Activated naive CD8-positive, alpha-beta T cell treated with anti-CD3 and anti-CD28 coated beads, Interleukin-2, amount 50 U/mL, for 16 hours (primary cell): Measurements from ENCODE around the gene ANGPTL1.
"Not testable (repeated sequence)": the region's sequence is repeated elsewhere in the genome, so short reads cannot be mapped to it uniquely, and the experiment has no call there.

Experiments used
- DNase-seq: peaks from one replicate; pipeline ENCODE4 v3.0.0-alpha.2; 2020; ENCODE audit warnings: low read depth, low spot score

ANGPTL1 gene

GRCh38 chr1:178868706-178869105 lies 2.2 kb downstream of the ANGPTL1 start:
- DNase-seq, result no peak

GRCh38 chr1:178867670-178868069 lies 3.2 kb downstream of the ANGPTL1 start:
- no peak for DNase-seq

DNA sequence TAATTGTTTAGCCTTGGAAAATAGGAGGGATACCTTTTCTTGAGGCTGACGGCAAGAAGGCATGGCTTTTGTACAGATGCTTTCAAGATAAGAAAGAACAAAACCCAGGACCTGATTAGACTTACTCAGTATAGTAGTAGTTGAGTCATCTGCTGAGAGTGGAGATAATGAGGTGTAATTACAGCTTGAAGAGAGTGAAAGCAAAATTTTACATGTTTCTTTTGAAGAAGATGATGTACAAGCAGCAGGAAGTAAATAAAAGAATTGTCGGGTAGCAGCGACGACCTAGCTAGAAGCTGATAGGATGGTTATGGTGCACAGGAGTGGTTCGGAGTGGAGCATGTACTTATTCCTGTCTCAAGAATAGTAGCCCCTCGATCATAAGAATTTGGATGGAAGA lies 6.6 kb downstream of the ANGPTL1 start:
- no peak for DNase-seq

GRCh38 chr1:178862864-178863263 lies 8.0 kb downstream of the ANGPTL1 start:
- DNase-seq, result no peak

GRCh38 chr1:178862416-178862815 lies 8.5 kb downstream of the ANGPTL1 start:
- DNase-seq, result no peak

GRCh38 chr1:178857126-178857525 lies 13.8 kb downstream of the ANGPTL1 start:
- no peak for DNase-seq

DNA sequence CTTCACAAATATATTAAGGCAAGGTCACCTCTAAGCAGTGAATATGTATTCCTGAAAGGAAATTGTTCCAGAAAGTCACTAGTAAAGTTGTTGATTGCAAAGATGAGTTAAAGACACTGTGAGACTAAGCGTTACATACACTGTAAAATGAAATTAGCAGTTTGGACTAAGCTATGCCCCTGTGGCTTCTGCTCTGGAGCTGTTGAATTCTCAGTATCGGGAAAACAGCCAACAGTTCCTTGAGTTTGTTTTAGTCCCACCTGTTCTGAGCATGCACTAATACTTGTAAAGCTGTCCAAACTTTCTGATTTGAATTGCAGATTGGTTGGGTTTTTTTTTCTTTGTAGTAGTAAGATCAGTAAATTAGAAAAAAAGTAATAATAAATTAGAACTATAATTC lies 21.0 kb downstream of the ANGPTL1 start:
- no peak for DNase-seq

DNA sequence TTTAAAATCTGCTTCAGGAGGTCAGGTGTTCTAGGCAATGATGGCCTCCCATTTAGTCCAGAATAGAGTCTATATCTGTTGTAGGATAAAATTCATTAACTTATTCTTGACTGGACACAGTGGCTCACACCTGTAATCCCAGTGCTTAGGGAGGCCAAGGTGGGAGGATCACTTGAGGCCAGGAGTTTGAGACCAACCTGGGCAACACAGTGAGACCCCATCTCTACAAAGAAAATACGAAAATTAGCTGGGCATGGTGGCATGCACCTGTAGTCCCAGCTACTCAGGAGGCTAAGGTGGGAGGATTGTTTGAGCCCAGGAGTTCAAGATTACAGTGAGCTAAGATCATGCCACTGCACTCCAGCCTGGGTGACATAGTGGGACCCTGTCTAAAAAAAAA lies 23.0 kb downstream of the ANGPTL1 start:
- not testable (repeated sequence) for DNase-seq

DNA sequence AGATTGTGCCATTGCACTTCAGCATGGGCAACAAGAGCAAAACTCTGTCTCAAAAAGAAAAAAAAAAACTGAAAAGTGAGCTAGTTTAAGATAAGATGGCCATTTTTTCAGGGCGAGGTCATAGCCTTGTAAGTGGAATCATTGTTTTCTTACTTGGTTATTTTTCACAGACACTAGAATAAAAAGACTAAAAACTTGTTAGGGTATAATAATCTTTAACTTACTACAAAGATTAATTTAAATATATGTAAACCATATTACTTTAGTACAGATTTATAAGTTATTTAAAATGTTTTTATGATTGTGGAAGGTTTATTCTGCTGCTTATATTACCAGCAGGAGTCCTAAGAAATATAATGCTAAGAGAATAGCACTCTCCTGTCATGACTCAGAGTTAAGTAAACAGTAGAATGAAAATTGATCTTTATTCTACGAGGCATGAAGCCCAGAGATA lies 23.5 kb downstream of the ANGPTL1 start:
- DNase-seq, result no peak

GRCh38 chr1:178846306-178846705 lies 24.6 kb downstream of the ANGPTL1 start:
- DNase-seq, result no peak

- DNase-seq, result no peak
Observed at GRCh38 chr1:178844436-178844835, 26.4 kb downstream of the ANGPTL1 start.

DNA sequence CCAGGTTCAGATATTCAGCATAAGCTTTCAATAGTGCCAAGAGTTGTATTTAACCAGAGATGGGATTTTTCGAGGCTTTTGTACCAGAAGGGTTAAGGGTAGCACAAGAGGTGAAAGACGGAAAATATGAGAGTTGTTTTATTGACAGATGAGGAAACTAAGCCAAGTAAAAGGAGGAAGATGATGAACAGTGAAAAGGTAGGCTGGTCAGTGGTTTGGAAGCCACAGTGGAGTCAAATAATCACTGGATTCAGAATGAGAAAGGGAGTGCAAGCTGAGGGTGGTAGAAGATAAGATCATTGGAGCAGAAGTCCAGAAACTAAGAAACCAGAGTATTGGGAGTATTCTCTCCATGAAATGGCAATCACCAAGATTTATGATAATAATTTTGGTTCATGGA lies 45.7 kb downstream of the ANGPTL1 start:
- no peak for DNase-seq

DNA sequence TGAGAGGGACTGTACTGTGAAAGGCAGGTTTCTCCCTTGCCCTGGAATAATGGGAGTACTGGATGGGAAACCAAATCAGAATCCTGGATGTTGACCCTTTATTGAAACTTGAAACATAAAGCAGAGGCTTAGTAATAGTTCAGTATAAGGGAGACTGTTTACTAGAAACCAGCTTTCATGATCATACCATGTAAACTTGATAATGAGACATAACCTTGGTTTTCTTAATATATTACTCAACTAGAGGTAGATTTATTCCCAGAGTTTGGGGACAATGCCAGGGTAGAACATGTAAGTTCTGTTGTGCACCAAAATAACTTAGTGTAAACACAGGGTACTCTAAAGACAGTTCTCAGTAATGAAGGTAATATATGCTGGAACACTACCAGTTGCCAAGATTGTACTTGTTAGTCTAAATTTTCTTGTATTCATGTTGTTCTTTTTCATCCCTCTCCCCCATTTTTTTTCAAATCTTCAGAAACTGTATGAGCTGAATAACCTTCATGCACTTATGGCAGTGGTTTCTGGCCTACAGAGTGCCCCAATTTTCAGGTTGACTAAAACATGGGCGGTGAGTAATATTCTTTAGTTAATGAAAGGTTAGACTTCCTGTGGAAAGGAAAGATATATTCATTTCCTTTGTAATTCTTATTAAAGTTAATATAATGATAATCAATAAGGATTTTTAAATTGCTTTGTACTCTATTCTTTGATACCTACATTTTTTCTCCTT lies 49.6 kb downstream of the ANGPTL1 start:
- no peak for DNase-seq

GRCh38 chr1:178819123-178819522 lies 51.8 kb downstream of the ANGPTL1 start:
- no peak for DNase-seq

DNA sequence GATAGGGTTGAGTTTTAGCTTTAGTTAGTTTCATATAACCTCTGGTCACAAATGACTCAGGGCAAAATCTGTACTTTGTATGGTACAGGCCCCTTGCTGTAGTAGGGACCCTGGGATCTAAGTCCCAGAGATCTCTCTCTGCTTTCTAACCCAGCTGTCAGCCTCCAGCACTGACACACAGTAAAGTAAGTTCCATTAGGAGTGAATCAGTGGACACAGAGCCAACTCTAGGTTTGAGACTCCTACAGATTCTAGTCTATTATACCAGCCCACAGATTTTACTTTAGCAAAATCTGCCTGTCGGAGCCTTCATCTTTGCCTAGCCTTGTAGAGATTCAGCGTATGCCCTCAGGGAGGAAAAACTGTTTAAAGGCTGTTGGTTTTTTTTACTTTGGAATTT lies 52.5 kb downstream of the ANGPTL1 start:
- DNase-seq, result no peak

GRCh38 chr1:178810585-178810984 lies 60.3 kb downstream of the ANGPTL1 start:
- no peak for DNase-seq

DNA sequence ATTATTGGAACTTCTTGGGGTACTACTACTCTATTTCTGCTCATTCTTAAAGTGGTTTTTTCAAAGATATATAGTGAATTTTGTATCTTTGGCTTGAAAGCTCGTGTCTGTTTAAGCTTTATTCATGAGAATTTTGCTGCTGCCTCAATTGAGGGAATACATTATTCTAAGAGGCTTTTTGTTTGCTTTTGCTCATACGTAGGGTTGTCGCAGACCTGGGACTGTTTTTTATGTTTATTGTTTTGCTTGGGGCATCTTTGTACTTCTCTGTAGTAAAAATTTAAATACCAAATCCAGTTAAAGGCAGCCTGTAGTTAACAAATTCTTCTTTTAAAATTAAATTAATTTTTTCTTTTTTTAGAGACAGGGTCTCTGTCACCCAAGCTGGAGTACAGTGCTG lies 62.3 kb downstream of the ANGPTL1 start:
- DNase-seq, result no peak

DNA sequence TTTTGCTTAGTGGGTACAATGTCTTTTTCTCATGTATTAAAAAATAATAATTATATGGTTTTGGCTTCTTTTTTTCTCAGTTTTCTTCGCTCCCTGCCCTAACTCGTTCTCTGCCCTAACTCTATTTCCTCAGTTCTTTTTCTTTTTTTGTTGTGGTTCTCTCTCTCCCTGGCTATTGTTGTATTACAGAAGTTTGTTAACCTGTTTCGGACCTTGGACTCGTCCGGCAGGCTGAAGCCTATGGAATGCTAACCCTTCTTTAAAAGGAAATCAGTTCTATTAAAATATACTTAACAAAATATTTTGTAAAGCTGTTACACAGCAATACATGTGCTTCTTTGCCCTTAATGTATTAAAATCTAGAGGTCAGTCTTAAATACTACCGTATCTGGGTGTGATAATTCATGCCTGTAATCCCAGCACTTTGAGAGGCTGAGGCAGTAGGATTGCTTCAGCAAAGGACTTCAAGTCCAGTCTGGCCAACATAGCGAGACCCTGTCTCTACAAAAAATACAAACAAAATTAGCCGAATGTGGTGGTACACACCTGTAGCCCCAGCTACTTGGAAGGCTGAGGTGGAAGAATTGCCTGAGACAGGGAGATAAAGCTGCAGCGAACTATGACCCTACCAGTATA lies 64.1 kb downstream of the ANGPTL1 start:
- DNase-seq, result no peak

- DNase-seq, result no peak
Observed at GRCh38 chr1:178802873-178803272, 68.0 kb downstream of the ANGPTL1 start.
